SW 1271 (cell line): ENCODE measurements around the gene LRRC66.

Source experiments
- DNase-seq, 2 experiments: peaks; one replicate each; lab custom pipeline; 2025; lab: John Stamatoyannopoulos, UW

The LRRC66 gene

DNA sequence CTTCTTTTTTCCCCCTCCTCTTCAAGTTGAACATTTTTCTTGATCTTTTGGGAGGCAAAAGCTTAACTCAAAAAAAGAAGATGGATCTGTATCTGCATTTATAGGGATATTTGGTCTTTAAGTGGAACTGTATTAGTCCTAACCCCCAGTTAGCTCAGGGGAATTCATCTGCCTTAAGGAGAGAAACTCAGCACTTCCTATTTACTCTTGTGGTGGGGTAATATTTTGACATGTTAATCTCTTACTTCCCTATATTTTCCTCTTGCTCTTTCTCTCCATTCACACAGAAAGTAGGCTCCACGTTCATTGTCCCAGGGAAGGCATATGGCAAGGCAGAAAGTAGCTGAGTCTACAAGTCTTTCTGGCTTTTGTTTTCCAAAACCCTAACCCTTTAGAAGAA, 5.3 kb downstream of the LRRC66 start:
- DNase-seq = no peak

DNA sequence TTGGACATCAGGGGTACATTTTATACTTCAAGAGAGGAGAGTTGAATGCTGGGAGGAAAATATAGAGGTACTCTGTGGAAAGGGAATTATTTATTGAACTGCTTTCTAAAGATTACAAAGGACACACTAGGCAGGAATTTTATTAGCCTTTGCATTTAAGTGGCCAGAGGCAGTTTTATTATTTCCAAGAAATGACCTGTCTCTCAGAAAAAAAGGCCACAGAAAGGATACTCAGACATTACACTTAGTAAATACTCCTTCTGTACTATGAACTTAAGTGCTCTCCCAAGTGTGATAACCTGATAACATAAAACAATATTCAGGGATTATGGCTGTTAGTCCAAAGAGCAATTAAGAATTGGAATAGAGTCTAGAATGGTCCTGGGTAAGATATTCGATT, 7.5 kb downstream of the LRRC66 start:
- DNase-seq = no peak

- DNase-seq = no peak
Measured at GRCh38 chr4:52010986-52011385, 9.2 kb downstream of the LRRC66 start.

GRCh38 chr4:52006887-52007286, 13.3 kb downstream of the LRRC66 start:
- DNase-seq = no peak

DNA sequence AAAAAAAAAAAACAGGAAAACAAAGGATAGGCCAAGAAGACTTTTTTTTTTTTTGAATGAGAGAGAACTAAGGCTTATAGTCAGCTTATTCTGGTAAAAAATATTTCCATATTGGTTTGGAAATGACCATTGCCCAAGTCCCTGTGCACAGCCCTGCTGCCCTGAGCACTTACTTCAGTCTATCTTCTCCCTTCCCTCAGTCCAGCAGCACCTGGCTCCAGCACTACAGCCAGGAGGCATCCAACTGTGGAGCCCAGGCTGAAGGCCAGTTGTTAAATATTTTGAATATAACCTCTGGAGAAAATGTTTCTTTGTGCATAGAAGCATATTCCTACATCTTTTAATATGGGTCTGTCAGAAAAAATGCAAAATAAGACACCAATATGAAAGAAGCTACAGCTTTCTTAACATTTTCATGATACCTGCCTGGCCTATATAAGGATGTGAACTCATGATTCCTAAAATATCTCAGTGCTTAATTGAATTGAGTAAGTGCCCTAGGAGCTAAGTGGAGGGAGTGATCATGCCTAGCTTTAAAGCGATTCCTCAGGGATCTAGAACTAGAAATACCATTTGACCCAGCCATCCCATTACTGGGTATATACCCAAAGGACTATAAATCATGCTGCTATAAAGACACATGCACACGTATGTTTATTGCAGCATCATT, 14.4 kb downstream of the LRRC66 start:
- DNase-seq = no peak

DNA sequence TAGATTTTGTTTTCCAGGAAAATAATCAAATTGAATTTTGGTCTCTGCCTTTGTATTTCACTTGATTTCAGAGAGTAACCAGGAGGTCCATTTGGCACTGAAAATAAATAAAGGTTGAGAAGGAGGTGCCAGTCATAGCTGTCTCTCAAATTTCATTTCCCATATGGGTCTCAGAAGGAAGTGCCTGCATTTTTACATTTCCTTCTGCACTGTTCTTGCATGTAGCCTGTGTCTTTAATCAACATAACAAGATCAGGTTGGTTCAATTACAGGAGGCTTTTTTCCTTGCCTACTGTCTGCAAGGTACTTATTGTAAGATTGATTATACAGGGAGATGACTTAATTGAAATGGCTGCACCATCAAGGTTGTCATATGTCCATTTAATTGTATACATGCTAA, 15.7 kb downstream of the LRRC66 start:
- DNase-seq = no peak

- no peak for DNase-seq
Measured at GRCh38 chr4:52001616-52002015, 18.5 kb downstream of the LRRC66 start.

- DNase-seq = no peak
Measured at GRCh38 chr4:51999250-51999649, 20.9 kb downstream of the LRRC66 start.

GRCh38 chr4:51998837-51999236, 21.3 kb downstream of the LRRC66 start:
- no peak for DNase-seq

- DNase-seq = no peak
Measured at GRCh38 chr4:51997647-51998046, 22.5 kb downstream of the LRRC66 start.

GRCh38 chr4:51995647-51996220, 24.4 kb downstream of the LRRC66 start:
- no peak for DNase-seq

- no peak for DNase-seq
Measured at GRCh38 chr4:51965862-51966261, 54.3 kb downstream of the LRRC66 start.

- DNase-seq = no peak
Measured at GRCh38 chr4:51963841-51964517, 56.2 kb downstream of the LRRC66 start.

GRCh38 chr4:51960486-51960885, 59.7 kb downstream of the LRRC66 start:
- no peak for DNase-seq

GRCh38 chr4:51958199-51958968, 61.8 kb downstream of the LRRC66 start:
- no peak for DNase-seq
